Skeletal muscle tissue (tissue), 4 donors: ENCODE measurements around the gene HOXD8. TPM values are rescaled to one million over a fixed set of nuclear protein-coding genes. Genes with fewer than 3 reads are reported as not detected.
A peak's percentile ranks its signal among the peaks of the same experiment; 100 is the strongest.

Source experiments
- H3K27ac ChIP-seq: one replicate; pipeline ENCODE4 v1.7.0; 2013; ENCODE audit warnings: mild to moderate bottlenecking, low read depth, low read length, inconsistent platforms
- H3K27me3 ChIP-seq, 3 donors: one replicate each; pipeline ENCODE4 v1.7.0; 2013; ENCODE audit warnings: low read length in 3 of 3; ENCODE audit not compliant: control insufficient read depth in 3 of 3, insufficient read depth in 3 of 3
- H3K36me3 ChIP-seq, 3 donors: one replicate each; pipeline ENCODE4 v1.7.0; 2013; ENCODE audit warnings: low read length in 3 of 3; ENCODE audit not compliant: control insufficient read depth in 3 of 3, insufficient read depth in 3 of 3
- H3K4me1 ChIP-seq, 3 donors: one replicate each; pipeline ENCODE4 v1.7.0; 2013; ENCODE audit warnings: low read length in 3 of 3, mild to moderate bottlenecking in 3 of 3; ENCODE audit not compliant: control insufficient read depth in 3 of 3, insufficient read depth in 3 of 3
- H3K4me3 ChIP-seq, 3 donors: one replicate each; pipeline ENCODE4 v1.7.0; 2013; ENCODE audit warnings: low read length in 3 of 3
- H3K9ac ChIP-seq, 3 donors: one replicate each; pipeline ENCODE4 v1.7.0; 2013; ENCODE audit warnings: low read length in 3 of 3, mild to moderate bottlenecking in 3 of 3, moderate library complexity in 2 of 3, low read depth in 1 of 3
- H3K9me3 ChIP-seq, 3 donors: one replicate each; pipeline ENCODE4 v1.7.0; 2013; ENCODE audit warnings: low read length in 3 of 3; ENCODE audit not compliant: control insufficient read depth in 3 of 3
- total RNA-seq: library from RNA; depleted of rRNA; stranded (reverse); fragments of >200 nt; gene quantifications from one replicate; pipeline ENCODE4 v1.2.3, GENCODE V29; 2014
- donor health status: Osteomylitis.

Gene HOXD8
- total RNA-seq, 1 donor from 2014 or later = 18.8 TPM

GRCh38 chr2:176097820-176098365 lies 31.6 kb upstream of the HOXD8 start:
- Histone ChIP-seq H3K4me3 (peak overlapping the region in 2 of 3 donors; percentile 17 to 62), H3K9ac (peak overlapping the region in 1 of 3 donors; percentile 19), H3K36me3 (no peaks in the 10 kb centered on the region), H3K27ac (no peak overlapping the region), H3K9me3 (no peaks in the 10 kb centered on the region), H3K4me1 (peaks cover 16 to 25% (median 24%) of the 10 kb centered on the region in 3 donors), H3K27me3 (peaks cover 99 to 100% (median 100%) of the 10 kb centered on the region in 3 donors)

- peaks cover 98 to 100% (median 99%) of the 10 kb centered on the region in 3 donors for H3K27me3 ChIP-seq
Observed at GRCh38 chr2:176098366-176099158, 30.9 kb upstream of the HOXD8 start.

GRCh38 chr2:176099159-176099727 lies 30.3 kb upstream of the HOXD8 start:
- Histone ChIP-seq H3K36me3 (no peaks in the 10 kb centered on the region), H3K9ac (no peak overlapping the region), H3K27ac (no peak overlapping the region), H3K4me1 (peaks cover 15 to 24% (median 23%) of the 10 kb centered on the region in 3 donors), H3K4me3 (no peak overlapping the region), H3K9me3 (no peaks in the 10 kb centered on the region), H3K27me3 (peaks cover 98 to 100% (median 99%) of the 10 kb centered on the region in 3 donors)

More at GRCh38 chr2:176098366-176099158, 30.9 kb upstream of the HOXD8 start:
- Histone ChIP-seq H3K27ac (no peak overlapping the region), H3K9me3 (no peaks in the 10 kb centered on the region), H3K4me1 (peaks cover 15 to 20% (median 20%) of the 10 kb centered on the region in 3 donors), H3K9ac (no peak overlapping the region), H3K4me3 (no peak overlapping the region), H3K36me3 (no peaks in the 10 kb centered on the region)

GRCh38 chr2:176099728-176100546 lies 29.6 kb upstream of the HOXD8 start, which contains the start of gene HOXD12:
Gene HOXD12, plus strand, starts transcription at chr2:176099795. Its CDS starts 7 bp downstream, at chr2:176099802.
- peaks cover 98 to 100% (median 99%) of the 10 kb centered on the region in 3 donors for H3K27me3 ChIP-seq
- H3K9ac ChIP-seq = no peak within 1 kb of the TSS
- H3K9me3 ChIP-seq = no peaks in the 10 kb centered on the region
- H3K4me3 ChIP-seq = no peak within 1 kb of the TSS
- H3K36me3 ChIP-seq = no peaks in the 10 kb centered on the region
- peaks cover 15 to 31% (median 27%) of the 10 kb centered on the region in 3 donors for H3K4me1 ChIP-seq
- no peak within 1 kb of the TSS for H3K27ac ChIP-seq

- no peaks in the 10 kb centered on the region for H3K36me3 ChIP-seq
- no peak overlapping the region for H3K4me3 ChIP-seq
- H3K9me3 ChIP-seq = no peaks in the 10 kb centered on the region
- no peak overlapping the region for H3K9ac ChIP-seq
- peaks cover 15 to 34% (median 27%) of the 10 kb centered on the region in 3 donors for H3K4me1 ChIP-seq
- no peak overlapping the region for H3K27ac ChIP-seq
- peaks cover 98 to 100% (median 99%) of the 10 kb centered on the region in 3 donors for H3K27me3 ChIP-seq
Observed at GRCh38 chr2:176100547-176101140, 28.9 kb upstream of the HOXD8 start.

GRCh38 chr2:176101216-176101830 lies 28.2 kb upstream of the HOXD8 start:
- Histone ChIP-seq H3K27ac (no peak overlapping the region), H3K4me3 (no peak overlapping the region), H3K9me3 (no peaks in the 10 kb centered on the region), H3K4me1 (peaks cover 15 to 39% (median 28%) of the 10 kb centered on the region in 3 donors), H3K36me3 (no peaks in the 10 kb centered on the region), H3K9ac (no peak overlapping the region), H3K27me3 (peaks cover 99 to 100% (median 99%) of the 10 kb centered on the region in 3 donors)

- H3K27ac ChIP-seq = no peak overlapping the region
- H3K9ac ChIP-seq = no peak overlapping the region
- H3K9me3 ChIP-seq = no peaks in the 10 kb centered on the region
- H3K4me3 ChIP-seq = no peak overlapping the region
- no peaks in the 10 kb centered on the region for H3K36me3 ChIP-seq
- H3K4me1 ChIP-seq = peaks cover 10 to 36% (median 27%) of the 10 kb centered on the region in 3 donors
- peaks cover 97 to 100% (median 97%) of the 10 kb centered on the region in 3 donors for H3K27me3 ChIP-seq
Observed at GRCh38 chr2:176101842-176102241, 27.7 kb upstream of the HOXD8 start.

GRCh38 chr2:176102309-176102866 lies 27.1 kb upstream of the HOXD8 start:
- no peaks in the 10 kb centered on the region for H3K9me3 ChIP-seq
- H3K27ac ChIP-seq = no peak overlapping the region
- peaks cover 10 to 36% (median 25%) of the 10 kb centered on the region in 3 donors for H3K4me1 ChIP-seq
- H3K27me3 ChIP-seq = peaks cover 96 to 100% (median 97%) of the 10 kb centered on the region in 3 donors
- H3K9ac ChIP-seq = no peak overlapping the region
- H3K4me3 ChIP-seq = no peak overlapping the region
- no peaks in the 10 kb centered on the region for H3K36me3 ChIP-seq
